Activated CD4-positive, CD25-positive, alpha-beta regulatory T cell treated with anti-CD3 and anti-CD28 coated beads, Interleukin-2, amount 50 U/mL, for 16 hours (primary cell): ENCODE measurements around the gene ZNF467.

Experiments
- DNase-seq: peaks from one replicate; pipeline ENCODE4 v3.0.0-alpha.2; 2020; ENCODE audit warnings: low read depth, low spot score

Gene ZNF467, protein sequence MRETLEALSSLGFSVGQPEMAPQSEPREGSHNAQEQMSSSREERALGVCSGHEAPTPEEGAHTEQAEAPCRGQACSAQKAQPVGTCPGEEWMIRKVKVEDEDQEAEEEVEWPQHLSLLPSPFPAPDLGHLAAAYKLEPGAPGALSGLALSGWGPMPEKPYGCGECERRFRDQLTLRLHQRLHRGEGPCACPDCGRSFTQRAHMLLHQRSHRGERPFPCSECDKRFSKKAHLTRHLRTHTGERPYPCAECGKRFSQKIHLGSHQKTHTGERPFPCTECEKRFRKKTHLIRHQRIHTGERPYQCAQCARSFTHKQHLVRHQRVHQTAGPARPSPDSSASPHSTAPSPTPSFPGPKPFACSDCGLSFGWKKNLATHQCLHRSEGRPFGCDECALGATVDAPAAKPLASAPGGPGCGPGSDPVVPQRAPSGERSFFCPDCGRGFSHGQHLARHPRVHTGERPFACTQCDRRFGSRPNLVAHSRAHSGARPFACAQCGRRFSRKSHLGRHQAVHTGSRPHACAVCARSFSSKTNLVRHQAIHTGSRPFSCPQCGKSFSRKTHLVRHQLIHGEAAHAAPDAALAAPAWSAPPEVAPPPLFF

DNA sequence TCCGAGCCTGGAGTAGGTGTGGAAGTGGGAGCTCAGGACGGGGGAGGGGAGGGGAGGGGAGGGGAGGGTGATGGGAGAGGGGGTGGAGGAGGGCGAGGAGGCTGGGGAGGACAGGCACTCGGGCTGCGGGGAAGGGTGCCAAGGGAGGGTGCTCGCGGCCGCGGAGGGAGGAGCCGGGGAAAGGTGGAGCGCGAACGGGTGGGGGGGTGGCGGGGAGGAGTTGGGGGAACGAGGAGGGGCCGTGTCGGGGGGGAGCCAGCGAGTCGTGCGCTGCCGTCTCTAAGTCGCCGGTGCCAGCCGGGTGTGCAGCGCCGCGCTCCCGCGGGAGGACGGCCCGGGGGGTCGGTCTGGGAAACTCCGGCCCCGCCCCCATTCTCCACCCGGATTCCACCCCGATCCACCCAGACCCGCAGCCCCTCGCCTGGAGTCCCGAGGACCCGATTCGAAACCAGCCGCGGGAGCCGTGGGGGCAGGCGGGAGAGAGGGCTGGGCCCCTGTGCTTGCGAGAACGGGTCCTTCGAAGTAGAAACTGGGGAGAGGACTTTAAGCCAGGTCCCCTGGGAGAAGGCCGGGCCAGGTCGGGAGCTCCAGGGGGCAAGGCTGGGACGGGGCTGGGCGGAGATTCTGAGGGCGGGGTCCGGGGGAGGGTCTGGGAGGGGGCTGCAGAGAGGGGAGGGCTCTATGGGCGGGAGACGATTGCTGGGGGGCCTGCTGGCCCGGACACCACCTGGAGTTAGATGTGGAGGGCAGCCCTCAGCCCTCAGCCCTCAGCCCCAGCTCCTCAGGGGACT lies at the start of gene ZNF467:
TSS of gene ZNF467 (minus strand) at position 143 of the 791 bp plus-strand sequence. CDS start 2,556 bp downstream, outside the sequence.
- no peak for DNase-seq

DNA sequence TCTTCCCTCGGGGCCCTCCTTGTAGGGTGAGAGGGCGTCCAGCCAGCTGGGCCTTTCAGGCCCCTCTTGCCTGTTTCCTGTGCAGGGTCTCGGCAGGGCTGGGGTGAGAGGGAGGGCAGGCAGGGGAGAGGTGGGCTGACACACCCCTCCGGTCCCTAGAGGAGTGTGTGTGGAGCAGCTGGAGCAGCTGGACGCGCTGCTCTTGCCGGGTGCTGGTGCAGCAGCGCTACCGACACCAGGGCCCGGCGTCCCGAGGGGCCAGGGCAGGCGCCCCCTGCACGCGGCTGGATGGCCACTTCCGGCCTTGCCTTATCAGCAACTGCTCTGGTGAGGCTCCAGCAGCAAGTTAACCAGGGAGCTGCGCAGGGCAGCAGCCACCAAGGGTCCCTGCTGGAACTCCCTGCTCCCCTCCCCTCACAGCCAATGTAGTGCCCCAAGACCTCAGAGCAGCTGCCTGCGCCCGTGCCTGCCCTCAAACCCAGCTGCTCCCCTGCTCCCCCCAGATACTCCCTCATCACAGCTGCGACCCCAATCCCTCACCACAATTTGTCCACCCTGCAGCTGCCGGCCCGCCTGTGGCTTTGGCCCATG lies 49.1 kb upstream of the ZNF467 start:
- DNase-seq: no peak

DNA sequence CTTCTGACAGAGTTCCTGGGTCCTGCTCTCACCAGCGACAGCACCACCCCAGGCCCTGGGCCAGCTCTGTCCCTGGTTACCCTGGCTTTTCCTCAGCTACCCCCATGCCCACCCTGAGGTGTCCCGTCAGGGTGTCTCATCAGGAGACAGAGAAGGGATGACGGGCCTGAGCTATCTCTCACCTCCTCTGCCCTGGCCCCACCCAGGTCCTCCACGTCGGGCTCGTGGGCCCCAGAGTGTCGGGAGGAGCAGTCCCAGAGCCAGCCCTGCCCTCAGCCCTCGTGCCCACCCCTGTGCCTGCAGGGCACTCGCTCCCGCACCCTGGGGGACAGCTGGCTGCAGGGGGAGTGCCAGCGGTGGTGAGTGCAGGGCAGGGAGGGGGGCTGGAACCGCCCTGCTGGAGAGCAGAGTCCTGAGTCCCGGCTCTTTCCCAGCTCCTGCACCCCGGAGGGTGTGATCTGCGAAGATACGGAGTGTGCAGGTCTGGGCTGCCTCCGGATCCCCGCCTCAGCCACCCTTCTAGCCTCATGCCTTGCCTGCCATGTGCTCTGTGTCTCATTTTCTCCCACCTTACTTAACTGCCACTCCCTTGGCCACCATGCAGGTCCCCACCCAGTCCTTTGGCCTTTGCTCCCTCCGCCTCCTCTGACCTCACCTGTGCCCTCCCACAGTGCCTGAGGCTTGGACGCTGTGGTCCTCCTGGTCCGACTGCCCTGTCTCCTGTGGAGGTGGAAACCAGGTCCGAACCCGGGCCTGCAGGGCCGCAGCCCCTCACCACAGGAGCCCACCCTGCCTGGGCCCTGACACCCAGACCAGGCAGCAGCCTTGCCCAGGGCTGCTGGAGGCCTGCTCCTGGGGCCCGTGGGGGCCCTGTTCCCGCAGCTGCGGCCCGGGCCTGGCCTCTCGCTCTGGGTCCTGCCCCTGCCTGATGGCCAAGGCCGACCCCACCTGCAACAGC lies 48.1 kb upstream of the ZNF467 start:
- DNase-seq: no peak

DNA sequence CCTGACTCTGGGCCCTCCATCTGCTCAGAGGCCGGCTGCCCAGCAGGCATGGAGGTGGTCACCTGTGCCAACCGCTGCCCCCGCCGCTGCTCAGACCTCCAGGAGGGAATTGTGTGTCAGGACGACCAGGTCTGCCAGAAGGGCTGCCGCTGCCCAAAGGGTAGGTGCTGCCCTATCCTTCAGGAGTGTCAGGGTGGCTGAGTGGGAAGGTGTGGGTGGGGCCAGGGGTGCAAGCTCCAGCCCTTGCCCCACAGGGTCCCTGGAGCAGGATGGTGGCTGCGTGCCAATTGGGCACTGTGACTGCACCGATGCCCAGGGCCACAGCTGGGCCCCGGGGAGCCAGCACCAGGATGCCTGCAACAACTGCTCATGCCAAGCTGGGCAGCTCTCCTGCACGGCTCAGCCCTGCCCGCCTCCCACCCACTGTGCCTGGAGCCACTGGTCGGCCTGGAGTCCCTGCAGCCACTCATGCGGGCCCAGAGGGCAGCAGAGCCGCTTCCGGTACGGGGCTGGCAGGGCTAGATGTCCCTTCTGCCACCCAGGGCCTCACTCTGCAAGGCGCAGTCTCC lies 47.3 kb upstream of the ZNF467 start:
- no peak for DNase-seq

DNA sequence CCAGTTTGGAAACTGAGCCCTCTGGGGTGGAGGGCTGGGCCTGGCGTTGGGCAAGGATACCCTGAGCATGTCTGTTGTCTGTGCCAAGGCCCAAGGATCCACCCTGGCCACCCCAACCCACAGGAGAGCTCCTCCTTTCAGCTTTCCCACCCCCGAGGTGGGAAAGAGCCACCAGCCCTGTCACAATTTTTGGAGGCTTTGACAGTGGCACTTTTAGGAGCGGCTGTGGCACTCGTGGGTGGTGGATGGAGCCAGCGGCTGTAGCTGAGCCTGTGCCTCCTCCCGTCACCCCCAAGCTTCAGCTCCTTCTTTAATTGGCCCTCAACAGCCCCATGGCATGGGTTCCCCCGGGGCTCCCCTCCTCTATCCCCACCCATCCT lies 46.6 kb upstream of the ZNF467 start:
- no peak for DNase-seq

DNA sequence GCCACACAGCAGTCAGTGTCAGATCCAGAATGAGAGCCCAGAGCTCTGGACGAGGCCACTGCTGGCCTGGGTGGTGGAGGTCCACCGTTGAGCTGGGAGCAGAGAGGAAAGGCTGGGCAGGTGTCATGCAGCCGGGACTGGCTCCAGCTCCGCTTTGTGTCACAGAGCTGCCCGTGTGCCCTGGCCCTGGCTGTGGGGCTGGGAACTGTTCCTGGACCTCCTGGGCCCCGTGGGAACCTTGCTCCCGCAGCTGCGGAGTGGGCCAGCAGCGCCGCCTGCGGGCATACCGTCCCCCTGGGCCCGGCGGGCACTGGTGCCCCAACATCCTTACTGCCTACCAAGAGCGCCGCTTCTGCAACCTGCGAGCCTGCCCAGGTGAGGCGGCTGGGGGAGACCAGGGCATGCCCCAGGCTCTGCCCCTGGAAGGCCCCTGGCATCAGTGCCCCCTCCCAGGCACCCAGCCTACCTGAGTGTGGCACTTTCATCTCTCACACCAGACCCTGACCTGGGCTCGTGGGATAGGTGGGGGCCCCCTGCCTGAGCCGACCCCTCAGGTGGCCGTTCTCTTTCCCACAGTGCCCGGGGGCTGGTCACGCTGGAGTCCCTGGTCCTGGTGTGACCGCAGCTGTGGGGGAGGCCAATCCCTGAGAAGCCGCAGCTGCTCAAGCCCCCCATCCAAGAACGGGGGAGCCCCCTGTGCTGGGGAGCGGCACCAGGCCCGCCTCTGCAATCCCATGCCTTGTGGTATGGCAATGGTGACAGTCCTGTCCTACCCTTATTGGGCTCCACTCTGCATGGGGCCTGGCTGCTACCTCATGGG lies 46.0 kb upstream of the ZNF467 start:
- no peak for DNase-seq

DNA sequence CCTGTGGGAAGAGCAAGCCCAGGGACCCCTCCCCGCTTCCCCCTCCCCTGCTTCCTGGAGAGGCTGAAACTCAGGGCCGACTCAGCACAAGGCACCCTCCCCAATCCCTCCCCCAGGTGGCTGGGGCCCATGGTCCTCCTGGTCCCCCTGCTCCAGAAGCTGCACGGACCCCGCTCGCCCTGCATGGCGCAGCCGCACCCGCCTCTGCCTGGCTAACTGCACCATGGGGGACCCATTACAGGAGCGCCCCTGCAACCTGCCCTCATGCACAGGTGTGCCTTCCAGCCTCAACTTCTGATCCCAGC lies 45.1 kb upstream of the ZNF467 start:
- DNase-seq: no peak

DNA sequence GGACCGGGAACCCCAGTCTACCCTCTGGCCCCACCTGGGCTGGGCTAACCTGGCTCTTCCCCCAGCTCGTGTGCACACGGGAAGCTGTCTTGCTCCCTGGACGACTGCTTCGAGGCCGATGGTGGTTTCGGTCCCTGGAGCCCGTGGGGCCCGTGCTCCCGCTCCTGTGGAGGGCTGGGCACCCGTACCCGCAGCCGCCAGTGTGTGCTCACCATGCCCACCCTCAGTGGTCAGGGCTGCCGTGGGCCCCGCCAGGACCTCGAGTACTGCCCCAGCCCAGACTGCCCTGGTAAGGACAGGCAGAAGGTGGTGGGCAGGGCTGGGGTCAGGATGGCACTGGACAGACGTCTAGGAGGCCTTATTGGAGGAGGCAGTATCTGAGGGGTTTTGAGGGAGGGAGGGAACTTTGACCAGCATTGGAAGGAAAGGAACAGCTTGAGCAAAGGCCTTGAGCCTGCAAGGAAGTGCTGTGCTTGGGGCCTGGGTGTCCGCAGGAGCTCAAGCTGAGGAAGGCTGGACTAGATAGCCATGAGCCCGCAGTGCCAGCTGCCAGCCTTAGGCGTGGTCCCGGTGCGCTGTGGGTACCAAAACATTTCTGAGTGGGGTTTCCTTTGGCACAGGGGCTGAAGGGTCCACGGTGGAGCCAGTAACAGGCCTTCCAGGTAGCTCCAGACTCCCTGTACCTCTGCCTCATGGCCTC lies 44.6 kb upstream of the ZNF467 start:
- no peak for DNase-seq

DNA sequence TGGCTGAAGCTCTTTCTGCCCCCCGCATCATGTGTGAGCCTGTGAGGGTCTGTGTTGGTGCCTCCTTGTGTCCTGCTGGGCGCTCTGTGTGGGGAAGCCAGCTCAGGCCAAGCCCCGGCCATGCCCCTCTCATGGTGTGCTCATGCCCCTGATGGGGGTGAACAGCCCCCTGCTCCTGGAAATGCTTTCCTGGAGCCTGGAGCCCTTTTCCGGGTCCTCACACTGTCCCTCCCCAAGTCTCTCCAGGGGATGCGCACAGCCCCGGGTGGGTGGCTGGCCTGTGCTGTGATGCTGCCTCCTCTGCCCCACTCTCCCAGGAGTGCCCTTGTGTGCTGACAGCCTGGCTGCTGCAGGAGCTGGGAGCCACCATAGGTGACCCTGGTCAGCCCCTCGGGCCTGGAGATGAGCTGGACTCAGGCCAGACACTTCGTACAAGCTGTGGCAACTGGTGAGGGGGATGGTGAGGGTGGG lies 43.9 kb upstream of the ZNF467 start:
- no peak for DNase-seq

DNA sequence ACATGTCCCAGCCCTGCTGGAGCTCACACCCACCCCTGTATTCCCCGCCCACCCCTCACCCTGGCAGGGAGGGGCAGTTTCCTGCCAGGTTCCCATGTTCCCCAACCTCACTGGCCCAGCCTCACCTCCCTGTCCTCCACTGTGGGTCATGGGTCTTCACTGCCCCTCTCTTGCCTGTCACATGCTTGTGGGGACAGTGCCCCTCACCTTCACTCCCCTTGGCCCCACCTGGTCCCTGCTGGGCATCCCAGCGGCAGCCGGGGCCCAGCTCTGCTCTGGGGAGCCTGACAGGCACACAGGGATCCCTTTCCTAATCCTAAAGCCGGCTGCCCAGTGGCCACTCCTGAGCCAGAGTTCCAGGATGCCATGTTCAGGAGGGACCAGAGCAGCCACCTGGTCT lies 43.4 kb upstream of the ZNF467 start:
- DNase-seq: no peak

DNA sequence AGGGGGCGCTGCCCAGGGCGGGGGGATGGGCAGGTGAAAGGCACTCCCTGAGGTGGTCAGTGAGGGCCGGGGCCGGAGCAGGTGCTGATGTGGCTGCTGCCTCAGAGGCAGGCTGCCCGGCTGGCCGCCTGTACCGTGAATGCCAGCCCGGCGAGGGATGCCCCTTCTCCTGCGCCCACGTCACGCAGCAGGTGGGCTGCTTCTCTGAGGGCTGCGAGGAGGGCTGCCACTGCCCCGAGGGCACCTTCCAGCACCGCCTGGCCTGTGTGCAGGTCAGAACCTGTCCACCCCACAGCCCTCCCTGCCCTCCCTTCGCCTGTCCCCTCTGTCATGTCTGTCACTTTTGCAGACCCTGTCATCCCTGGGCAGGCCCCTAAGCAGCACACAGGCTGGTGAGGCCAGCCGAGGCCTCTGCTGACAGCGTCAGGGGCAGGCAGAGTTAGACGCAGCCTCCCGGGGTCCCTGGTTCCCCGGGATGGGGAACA lies 42.9 kb upstream of the ZNF467 start:
- no peak for DNase-seq

DNA sequence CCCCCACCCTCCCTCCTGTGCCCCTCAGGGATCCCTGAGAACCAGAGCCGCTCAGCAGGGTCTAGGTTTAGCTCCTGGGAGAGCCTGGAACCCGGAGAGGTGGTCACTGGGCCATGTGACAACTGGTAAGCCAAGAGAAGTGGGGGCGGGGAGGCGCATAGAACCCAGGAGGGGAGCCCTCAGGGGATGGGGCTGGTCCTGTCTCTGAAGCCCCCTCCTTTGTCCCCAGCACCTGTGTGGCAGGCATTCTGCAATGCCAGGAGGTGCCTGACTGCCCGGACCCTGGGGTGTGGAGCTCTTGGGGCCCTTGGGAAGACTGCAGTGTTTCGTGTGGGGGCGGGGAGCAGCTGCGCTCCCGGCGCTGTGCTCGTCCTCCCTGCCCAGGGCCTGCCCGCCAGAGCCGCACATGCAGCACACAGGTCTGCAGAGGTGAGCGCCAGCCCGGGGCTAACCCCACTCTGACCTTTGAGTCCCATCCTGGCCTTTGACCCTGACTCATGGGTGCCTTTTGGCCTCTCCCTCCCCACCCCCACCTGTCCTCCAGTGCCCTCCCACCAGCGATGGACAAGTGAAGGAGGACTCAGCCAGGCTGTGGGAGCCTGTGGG lies 42.4 kb upstream of the ZNF467 start:
- DNase-seq: no peak

DNA sequence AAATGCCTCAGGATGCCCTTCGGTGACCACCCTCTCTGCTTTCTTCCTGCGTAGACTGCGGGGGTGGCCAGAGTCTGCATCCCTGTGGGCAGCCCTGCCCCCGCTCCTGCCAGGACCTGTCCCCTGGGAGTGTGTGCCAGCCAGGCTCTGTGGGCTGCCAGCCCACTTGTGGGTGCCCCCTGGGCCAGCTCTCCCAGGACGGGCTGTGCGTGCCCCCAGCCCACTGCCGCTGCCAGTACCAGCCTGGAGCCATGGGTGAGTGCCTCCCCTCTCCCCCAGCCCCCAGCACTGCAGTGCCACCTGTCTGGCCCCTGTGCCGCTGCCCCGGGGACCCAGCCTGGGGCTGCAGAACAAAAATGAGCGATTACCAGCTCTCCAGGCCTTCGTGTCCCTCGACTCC lies 41.7 kb upstream of the ZNF467 start:
- no peak for DNase-seq

DNA sequence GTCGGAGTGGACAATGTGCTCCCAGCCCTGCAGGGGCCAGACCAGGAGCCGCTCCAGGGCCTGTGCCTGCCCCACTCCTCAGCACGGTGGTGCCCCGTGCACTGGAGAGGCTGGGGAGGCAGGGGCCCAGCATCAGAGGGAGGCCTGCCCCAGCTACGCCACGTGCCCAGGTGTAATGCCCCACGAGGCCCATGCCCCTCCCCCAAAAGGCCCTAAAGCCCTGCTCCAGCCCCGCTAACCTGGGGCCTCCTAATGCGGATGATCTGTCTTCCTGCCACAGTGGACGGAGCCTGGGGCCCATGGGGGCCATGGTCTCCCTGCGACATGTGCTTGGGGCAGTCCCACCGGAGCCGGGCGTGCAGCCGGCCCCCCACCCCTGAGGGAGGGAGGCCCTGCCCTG lies 41.1 kb upstream of the ZNF467 start:
- no peak for DNase-seq

DNA sequence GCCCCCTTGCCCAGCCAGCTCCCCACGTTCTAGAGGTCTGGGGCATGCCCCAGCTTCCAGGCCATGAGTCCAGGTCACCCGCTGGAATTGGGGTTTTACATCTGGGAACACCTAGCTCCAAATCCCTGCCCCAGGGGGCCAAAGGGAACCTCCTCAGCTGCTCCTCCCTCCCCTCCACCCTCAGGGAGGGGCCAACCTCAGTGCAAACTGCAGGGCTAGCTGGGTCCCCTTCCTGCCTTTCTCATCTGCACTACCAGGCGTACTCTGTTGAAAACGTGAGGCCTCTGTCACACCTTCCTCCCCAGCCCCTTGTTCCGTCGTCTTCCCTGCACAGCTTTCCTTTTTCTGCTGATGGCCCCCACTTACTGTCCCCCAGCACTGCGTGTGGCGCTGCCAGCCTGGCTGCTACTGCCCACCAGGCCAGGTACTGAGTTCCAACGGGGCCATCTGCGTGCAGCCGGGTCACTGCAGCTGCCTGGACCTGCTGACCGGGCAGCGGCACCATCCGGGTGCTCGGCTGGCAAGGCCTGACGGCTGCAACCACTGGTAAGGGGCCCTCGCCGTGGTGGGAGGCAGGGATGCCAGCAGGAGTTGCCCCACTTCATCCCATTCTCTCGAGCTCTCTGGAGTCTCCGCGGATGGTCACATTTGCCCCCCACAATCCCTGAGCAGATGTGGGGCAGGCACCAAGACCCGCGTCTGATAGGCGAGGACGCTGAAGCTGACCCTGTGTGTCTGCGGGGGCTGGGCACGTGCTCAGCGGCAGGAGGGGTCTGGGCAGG lies 40.1 kb upstream of the ZNF467 start:
- no peak for DNase-seq

DNA sequence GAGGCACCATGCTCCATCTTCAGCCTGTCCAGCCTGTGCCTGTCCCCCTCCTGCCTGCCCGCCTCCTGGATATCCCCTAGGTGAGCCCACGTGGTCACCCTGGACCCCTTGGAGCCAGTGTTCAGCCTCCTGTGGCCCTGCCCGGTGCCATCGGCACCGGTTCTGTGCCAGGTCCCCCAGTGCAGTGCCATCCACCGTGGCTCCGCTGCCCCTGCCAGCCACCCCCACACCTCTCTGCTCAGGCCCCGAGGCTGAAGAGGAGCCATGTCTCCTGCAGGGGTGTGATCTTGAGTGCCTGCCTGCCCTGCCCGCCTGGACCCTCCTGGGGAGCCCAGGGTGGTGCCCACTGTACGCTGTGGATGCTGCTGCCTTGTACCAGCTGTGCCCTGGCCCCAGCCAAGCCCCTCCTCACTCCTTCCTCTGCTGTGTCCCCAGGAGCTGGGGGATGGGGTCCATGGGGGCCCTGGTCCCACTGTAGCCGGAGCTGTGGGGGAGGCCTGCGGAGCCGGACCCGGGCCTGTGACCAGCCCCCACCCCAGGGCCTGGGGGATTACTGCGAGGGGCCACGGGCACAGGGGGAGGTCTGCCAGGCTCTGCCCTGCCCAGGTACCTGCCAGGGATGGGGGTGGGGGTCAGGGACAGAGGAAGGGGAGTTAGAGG lies 38.6 kb upstream of the ZNF467 start:
- DNase-seq: no peak

DNA sequence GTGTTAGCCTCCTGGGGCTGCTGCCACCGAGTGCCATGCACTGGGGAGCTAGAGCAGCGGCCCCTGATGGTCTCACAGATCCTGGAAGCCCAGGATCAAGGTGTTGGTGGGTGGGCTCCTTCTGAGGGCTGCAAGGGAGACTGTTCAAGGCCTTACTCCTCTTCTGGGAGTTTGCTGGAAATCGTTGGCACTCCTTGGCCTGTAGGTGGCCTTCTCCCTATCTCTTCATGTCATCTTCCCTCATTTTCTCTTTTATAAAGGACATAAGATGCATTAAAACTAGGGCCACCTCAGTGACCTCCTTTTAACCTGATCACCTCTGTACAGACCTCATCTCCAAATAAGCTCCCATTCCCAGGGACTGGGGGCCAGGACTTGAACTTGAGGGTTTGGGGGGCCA lies 37.8 kb upstream of the ZNF467 start:
- no peak for DNase-seq
